Renal cortex interstitium (tissue), 15 donors: ENCODE data around the gene BRD7. TPM values are rescaled to one million over a fixed set of nuclear protein-coding genes. Genes with fewer than 3 reads are reported as not detected.

ENCODE experiments used
- DNase-seq, 11 donors: peaks; one replicate each; pipeline ENCODE4 v3.0.0-alpha.2; 2013; ENCODE audit warnings: low read depth in 9 of 11, low spot score in 4 of 11; ENCODE audit errors: extremely low read depth in 1 of 11
- long read RNA-seq, 16 experiments: transcript quantifications; one replicate each; lab custom pipeline, GENCODE V29; 2026
- polyA plus RNA-seq, 3 donors: library from polyadenylated mRNA; unstranded; fragments of 120-200 nt; gene quantifications; one replicate each; pipeline ENCODE4 v1.2.1, GENCODE V29; 2013; ENCODE audit not compliant: insufficient read length in 3 of 3

The BRD7 gene
- polyA plus RNA-seq = 100 to 1,000 TPM in 2 of 3 donors, 10 to 100 TPM in 1; 96.2 to 140 (median 117) TPM
- long read RNA-seq, donor 1, full-length matches to known transcripts = 2 of 33 reads
- long read RNA-seq, donor 1, partial matches to known transcripts = 31 of 33 reads
- long read RNA-seq, donor 1, other reads (novel, unspliced or antisense) = 0 of 33 reads
- long read RNA-seq, donor 2, full-length matches to known transcripts = 1 of 21 reads
- long read RNA-seq, donor 2, partial matches to known transcripts = 20 of 21 reads
- long read RNA-seq, donor 2, other reads (novel, unspliced or antisense) = 0 of 21 reads
- long read RNA-seq, donor 3, full-length matches to known transcripts = 8 of 42 reads
- long read RNA-seq, donor 3, partial matches to known transcripts = 34 of 42 reads
- long read RNA-seq, donor 3, other reads (novel, unspliced or antisense) = 0 of 42 reads
- long read RNA-seq, donor 4, full-length matches to known transcripts = 5 of 5 reads
- long read RNA-seq, donor 4, partial matches to known transcripts = 0 of 5 reads
- long read RNA-seq, donor 4, other reads (novel, unspliced or antisense) = 0 of 5 reads
- long read RNA-seq, donor 5 = 0 reads
- long read RNA-seq, donor 6, full-length matches to known transcripts = 4 of 33 reads
- long read RNA-seq, donor 6, partial matches to known transcripts = 29 of 33 reads
- long read RNA-seq, donor 6, other reads (novel, unspliced or antisense) = 0 of 33 reads
- long read RNA-seq, donor 7, full-length matches to known transcripts = 7 of 37 reads
- long read RNA-seq, donor 7, partial matches to known transcripts = 30 of 37 reads
- long read RNA-seq, donor 7, other reads (novel, unspliced or antisense) = 0 of 37 reads
- long read RNA-seq, donor 8 = 0 reads
- long read RNA-seq, donor 9, full-length matches to known transcripts = 12 of 27 reads
- long read RNA-seq, donor 9, partial matches to known transcripts = 15 of 27 reads
- long read RNA-seq, donor 9, other reads (novel, unspliced or antisense) = 0 of 27 reads
- long read RNA-seq, donor 10, full-length matches to known transcripts = 5 of 31 reads
- long read RNA-seq, donor 10, partial matches to known transcripts = 26 of 31 reads
- long read RNA-seq, donor 10, other reads (novel, unspliced or antisense) = 0 of 31 reads
- long read RNA-seq, donor 11, full-length matches to known transcripts = 9 of 26 reads
- long read RNA-seq, donor 11, partial matches to known transcripts = 17 of 26 reads
- long read RNA-seq, donor 11, other reads (novel, unspliced or antisense) = 0 of 26 reads
- long read RNA-seq, donor 12, full-length matches to known transcripts = 4 of 10 reads
- long read RNA-seq, donor 12, partial matches to known transcripts = 6 of 10 reads
- long read RNA-seq, donor 12, other reads (novel, unspliced or antisense) = 0 of 10 reads
- long read RNA-seq, donor 13 = 0 reads
- long read RNA-seq, donor 14, full-length matches to known transcripts = 15 of 50 reads
- long read RNA-seq, donor 14, partial matches to known transcripts = 35 of 50 reads
- long read RNA-seq, donor 14, other reads (novel, unspliced or antisense) = 0 of 50 reads
- long read RNA-seq, donor 15, full-length matches to known transcripts = 5 of 5 reads
- long read RNA-seq, donor 15, partial matches to known transcripts = 0 of 5 reads
- long read RNA-seq, donor 15, other reads (novel, unspliced or antisense) = 0 of 5 reads
- long read RNA-seq, donor 16, full-length matches to known transcripts = 30 of 60 reads
- long read RNA-seq, donor 16, partial matches to known transcripts = 30 of 60 reads
- long read RNA-seq, donor 16, other reads (novel, unspliced or antisense) = 0 of 60 reads

- DNase-seq = peak in 5 of 11 donors; percentile 49 to 67 (median 63)
Observed at GRCh38 chr16:50368410-50369132, at the start of gene BRD7. Gene BRD7, minus strand, starts transcription at chr16:50368988. Its CDS starts 214 bp downstream, at chr16:50368774.

- no peak for DNase-seq
Observed at GRCh38 chr16:50416388-50416787, 47.6 kb upstream of the BRD7 start.

GRCh38 chr16:50414152-50414551 is 45.4 kb upstream of the BRD7 start:
- DNase-seq = no peak

GRCh38 chr16:50411034-50411433 is 42.2 kb upstream of the BRD7 start:
- no peak for DNase-seq

GRCh38 chr16:50408001-50408561 is 39.3 kb upstream of the BRD7 start:
- no peak for DNase-seq

- DNase-seq = no peak
Observed at GRCh38 chr16:50407351-50407750, 38.6 kb upstream of the BRD7 start.

- DNase-seq = no peak
Observed at GRCh38 chr16:50403491-50403890, 34.7 kb upstream of the BRD7 start.

GRCh38 chr16:50402298-50402895 is 33.6 kb upstream of the BRD7 start:
- DNase-seq = no peak

GRCh38 chr16:50401355-50401754 is 32.6 kb upstream of the BRD7 start:
- no peak for DNase-seq

- no peak for DNase-seq
Observed at GRCh38 chr16:50400967-50401348, 32.2 kb upstream of the BRD7 start.

GRCh38 chr16:50400312-50400966 is 31.7 kb upstream of the BRD7 start:
- no peak for DNase-seq

- DNase-seq = no peak
Observed at GRCh38 chr16:50399411-50399810, 30.6 kb upstream of the BRD7 start.

GRCh38 chr16:50398336-50398735 is 29.5 kb upstream of the BRD7 start:
- DNase-seq = no peak

GRCh38 chr16:50396761-50397535 is 28.2 kb upstream of the BRD7 start:
- no peak for DNase-seq
